ENCODE results near the gene CCDC27.
"Not testable (repeated sequence)": the region's sequence is repeated elsewhere in the genome, so short reads cannot be mapped to it uniquely, and the experiment has no call there.

The CCDC27 gene

DNA sequence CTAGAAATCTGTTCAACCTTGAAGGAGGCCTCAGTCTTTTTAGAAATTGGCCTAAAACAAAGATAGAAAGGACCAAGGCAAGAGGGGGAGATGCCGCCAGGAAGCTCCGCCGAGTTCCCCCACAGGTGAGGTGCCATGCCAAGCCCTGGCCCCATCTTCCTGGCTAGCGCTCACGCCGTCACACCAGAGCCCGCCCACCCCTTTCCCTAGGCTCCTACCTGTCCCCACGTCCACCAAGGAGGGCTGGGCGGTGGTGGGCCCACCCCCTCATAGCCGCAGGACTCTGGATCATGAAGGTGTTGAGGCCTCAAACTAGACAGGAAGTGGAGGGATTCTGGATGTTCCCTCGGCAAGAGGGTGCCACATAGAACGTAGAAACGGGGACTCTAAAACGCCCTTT lies 15.5 kb upstream of the CCDC27 start:
- DNase-seq (ENCODE audit: low read depth in 2 of 2), result no peak

DNA sequence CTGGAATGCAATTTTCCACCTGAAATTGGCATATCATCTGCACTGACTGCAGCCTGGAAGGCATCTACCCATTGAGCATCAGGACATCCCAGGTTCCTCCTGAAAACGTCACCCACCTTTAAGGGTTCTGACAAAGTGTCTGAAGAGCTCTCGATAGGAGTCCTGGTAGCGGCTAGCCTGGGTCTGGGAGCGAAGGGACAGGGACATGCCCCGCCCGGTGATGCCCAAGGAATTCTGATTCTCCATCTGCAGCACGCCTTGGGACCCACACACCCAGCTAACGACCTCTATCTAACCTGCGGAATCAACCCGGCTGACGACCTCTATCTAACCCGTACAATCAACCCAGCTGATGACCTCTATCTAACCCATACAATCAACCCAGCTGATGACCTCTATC lies 13.3 kb upstream of the CCDC27 start:
- DNase-seq (ENCODE audit: low read depth in 2 of 2), result no peak

DNA sequence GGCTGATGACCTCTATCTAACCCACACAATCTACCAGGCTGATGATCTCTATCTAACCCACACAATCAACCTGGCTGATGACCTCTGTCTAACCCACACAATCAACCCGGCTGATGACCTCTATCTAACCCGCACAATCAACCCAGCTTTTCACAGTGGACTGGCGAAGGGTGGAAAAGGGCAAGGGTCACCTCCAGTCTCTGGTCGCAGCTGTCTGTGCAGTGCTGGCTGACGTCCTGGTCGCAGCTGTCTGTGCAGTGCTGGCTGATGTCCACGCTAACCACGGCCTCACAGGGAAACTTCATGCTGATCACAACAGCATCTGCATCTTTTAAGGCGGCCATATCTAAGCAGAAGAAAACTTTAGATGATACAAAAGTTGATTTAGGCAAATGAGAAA lies 12.2 kb upstream of the CCDC27 start:
- no peak for DNase-seq (ENCODE audit: low read depth in 2 of 2)

DNA sequence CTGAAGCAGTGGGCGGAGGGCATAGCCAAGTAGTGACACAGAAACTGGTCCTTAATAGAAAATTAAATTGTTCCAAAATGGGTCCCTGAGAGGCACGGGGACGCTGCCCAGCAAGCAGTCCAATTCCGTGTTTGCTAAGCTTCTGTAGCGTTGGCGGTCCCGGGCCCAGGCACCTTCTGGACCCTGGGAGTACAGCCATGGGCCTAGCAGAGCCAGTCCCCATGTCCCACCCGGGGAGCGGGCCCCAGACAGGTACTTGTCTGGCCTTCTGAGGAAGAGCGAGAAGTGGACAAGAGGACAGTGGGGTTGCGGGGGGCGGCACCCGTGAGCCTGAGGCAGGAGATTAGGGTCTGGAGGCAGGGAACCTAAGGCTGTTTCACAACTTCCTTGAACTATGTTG lies 11.5 kb upstream of the CCDC27 start:
- no peak for DNase-seq (ENCODE audit: low read depth in 2 of 2)

DNA sequence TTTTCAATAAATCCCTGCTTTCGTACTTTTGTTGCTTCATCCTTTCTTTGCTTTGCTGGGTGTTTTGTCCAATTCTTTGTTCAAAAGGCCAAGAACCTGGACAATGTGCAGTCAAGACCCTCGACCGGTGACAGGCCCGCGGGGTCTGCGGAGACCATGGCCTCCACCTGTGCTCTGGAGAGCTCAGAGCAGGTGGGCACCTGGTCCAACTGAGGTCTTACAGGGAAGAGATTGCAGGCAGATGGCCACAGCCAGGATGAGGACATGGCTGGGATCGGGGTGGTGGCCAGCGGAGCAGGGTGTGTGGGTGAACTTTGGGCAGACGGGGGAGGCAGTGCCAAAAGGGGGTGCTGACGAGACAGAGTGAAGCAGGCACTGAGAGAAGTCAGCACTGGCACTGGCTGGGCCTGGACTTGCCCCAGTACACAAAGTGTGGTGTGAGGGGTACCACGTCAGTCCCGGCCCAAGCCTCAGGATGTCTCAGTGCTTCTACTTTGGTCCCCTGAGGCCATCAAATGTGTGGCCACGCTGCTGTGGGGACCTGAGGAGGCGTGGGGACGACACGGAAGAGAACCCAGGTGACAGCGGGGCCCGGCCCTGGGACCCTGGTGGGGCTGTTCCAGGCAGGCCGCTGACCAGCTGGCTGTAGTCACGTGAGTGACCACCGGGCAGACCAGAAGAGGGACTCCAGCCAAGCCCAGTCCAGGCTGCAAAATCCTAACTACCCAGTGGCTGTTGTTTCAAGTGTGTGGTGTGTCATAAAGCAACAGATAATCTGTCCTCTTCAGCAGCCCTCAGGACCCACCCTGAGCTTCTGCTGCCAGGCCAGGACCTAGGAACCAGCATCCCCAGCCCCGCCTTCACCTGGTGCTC lies 10.4 kb upstream of the CCDC27 start:
- DNase-seq (ENCODE audit: low read depth in 2 of 2), result no peak

DNA sequence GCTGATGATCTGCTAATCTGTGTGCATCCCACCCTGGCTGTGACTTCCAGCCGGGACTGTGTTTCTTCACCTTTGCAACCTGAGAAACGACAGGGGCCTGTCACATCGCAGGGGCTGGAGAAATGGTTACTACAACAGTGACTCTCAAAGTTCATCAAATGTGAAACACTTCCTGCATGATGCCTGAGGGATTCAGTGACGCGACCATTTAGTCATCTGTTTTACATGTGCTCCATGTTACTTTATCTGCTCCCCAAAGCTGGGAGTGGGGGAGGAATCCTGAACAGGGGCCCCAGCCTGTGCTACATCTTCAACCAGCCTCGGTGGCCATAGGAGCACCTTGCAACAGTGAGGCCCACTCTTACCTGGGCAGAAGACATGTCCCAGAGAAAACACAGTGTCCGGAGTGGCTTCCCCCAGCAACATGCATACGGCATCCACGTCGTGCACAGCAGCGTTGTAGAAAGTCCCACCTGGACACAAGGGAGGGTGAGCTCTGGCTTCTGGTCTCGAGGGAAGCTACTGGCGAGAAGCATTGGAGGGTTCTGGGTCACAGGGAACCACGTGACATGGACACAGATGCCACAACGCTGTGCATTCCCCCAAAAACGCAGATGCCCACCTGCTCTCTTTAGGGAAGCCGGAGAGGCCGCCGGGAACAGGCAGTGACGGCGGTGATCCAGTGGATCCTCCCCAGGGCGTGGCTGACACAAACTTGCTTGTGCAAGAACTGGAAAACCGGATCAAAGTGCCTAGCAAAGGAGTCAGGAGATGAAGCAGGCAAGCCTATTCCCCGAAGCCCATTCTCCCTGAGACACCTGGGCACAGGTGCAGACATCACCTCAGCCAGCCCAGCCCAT lies 9.6 kb upstream of the CCDC27 start:
- DNase-seq (ENCODE audit: low read depth in 2 of 2), result no peak

DNA sequence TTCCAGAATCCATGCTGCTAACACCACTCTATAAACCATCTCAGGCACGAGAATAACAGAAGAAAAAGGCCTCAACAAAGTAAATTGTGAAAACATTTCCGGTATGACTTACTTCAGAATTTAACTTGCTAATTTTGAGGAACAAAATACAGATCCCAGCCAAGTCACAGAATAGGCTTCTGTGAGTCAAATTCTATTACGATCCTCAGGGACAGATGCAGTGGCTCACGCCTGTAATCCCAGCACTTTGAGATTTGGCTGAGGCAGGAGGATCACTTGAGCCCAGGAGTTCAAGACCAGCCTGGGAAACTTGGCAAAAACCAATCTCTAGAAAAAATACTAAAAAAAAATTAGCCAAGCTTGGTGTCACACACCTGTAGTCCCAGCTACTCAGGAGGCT lies 8.8 kb upstream of the CCDC27 start:
- no peak for DNase-seq (ENCODE audit: low read depth in 2 of 2)

DNA sequence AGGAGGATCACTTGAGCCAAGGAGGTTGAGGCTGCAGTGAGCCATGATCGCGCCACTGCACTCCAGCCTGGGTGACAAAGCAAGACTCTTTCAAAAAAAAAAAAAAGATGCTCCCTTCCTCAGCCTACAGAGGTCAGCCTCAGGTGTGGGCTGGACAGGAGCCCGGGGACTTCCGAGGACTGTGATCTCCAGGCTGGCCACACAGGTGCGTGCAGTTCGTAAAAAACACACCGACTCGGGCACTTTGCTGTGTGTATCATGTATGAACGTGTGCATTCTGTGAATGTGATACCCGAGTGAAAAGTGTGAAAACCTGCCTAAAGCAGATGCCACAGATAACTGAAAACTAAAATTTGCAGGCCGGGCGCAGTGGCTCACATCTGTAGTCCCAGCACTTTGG lies 8.4 kb upstream of the CCDC27 start:
- DNase-seq (ENCODE audit: low read depth in 2 of 2), result no peak

DNA sequence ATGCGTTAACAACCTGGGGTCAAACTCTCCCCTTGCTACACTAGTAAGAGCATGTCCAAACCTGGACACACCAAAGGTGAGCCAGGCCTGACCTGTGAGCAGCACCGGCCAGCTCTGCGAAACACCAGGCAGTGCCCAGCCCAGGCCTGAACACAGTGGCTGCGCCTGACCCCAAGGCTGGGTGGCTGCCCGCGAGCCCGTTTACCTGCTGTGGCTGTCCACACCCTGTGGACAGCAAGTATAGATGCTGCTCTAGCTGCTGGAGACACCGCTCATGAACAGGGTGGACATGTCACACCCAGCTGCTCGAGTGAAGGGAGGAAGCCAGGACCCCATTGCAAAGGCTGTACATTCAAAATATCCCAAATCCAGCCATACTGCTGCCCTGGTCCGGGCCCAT lies 7.6 kb upstream of the CCDC27 start:
- DNase-seq (ENCODE audit: low read depth in 2 of 2), result no peak

DNA sequence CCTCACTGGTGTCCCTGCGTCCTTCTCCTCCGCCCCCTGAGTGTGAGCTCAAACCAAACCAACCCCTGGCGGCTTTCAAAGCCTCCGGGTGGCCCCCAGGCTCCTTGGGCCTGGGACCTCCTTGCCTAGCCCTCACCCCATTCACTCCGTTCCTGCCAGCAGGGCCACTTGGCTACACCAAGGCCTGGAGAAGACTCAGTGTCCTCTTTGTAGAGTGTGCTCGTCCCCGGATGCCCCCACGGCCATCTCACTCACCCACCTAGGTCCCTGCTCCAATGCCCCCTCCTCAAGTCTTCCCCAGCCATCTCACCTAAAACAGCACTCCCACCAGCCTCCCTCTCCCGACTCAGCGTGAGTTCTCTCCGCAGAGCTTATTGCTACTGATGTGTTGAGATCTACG lies 7.2 kb upstream of the CCDC27 start:
- DNase-seq (ENCODE audit: low read depth in 2 of 2), result no peak

DNA sequence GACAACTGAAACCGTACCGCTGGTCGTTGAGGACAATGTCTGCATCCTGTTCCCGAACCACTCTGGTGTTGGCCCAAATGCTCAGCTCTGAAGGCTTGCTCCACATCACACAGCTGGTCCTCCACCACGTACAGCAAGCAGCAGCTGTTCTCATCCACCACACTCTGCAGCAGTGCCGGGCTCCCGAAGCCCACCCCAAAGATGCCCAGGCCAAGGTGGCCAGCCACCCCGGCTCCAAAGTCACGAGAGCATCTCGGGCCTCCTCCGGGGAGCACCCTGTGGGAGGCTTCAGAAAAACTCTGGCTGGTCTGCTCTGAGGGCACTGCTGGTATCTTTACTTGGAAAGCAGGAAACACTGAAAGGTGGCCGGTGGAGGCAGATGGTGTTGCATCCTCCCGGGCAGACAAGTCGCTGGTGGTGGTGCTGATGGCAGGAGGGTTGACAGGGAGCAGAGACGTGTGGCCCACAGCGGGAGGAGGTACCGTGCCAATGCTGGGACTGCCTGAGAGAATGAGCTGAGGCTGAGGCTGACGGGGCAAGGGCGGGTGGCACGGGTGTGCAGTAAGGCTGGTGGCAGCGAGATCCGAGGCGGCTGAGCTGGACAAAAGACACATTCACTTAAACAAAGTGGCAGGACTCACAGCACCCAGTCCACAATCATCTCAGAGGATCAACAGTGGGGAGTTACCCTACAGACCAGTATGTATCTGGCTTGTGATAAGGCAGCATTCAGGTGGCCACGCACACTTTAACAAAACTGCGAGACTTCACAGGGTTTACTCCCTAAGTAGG lies 6.5 kb upstream of the CCDC27 start:
- no peak for DNase-seq (ENCODE audit: low read depth in 2 of 2)

DNA sequence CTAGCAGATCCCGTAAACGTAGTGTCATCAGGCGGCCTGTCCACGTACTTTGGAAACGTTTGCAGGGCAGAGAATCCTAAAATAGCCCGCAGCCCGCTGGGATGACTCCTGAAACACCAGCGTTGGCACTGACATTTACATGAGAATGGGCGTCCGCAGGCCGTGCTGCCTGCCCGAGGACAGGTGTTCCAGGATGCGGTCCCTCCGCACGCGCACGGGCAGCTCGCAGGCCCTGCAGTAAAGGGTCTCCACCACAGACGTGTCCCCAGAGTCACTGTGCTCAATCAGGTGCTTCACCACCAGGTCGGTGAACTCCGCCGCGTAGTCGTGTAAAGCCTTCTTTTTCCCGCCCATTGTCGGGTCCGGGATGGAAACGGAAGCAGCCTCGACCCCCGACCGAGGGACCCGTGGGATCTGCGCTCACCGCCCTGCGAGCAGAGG lies 5.8 kb upstream of the CCDC27 start:
- no peak for DNase-seq (ENCODE audit: low read depth in 2 of 2)

DNA sequence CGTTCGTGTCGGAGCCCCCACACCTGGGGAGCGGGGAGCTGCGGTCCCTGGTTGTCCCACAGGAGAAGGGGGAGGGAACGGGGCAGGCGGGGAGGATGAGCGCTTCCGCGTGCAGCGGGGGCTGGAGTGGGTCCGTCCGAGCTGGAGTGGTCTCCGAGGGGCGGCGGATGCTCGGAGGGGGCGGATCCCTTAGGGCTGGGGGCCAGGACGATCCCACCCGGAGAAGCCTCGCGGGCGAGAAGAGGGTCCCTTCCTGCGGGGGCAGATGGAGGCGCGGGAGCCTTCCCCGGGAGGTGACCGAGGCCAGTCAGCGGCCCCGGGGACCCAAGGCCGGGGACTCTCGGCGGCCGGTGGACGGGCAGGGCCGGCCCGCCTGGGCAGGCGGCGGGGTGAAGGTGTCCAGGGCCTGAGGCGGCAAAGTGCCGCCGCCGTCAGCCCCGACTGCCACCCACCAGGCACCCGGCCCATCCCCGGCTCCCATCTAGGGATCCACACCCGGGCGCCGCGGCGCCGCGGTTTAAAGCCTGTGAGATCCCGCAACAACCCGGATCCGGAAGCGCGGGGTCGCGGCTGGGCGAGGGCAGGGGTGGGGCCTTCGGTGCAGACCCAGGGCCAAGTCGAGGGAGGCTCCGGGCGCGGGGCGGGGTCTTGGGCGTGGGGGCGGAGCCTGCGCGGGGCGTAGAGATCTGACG lies 5.3 kb upstream of the CCDC27 start:
- peak; percentile 66 for DNase-seq (ENCODE audit: low read depth in 2 of 2)

DNA sequence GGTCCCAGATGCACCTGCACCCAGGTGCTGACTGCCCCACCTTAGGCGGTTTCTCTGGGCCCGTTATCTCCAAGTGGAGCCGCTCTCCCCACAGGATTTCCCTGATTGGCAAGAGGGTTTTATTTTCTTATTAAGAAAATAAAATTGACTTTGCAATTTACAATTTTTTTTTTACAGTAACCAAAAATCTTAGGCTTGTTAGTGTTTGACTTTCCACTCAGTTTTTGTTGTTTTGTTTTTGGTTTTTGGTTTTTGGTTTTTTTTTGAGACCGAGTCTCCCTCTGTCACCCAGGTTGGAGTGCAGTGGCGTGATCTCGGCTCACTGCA lies 4.8 kb upstream of the CCDC27 start:
- DNase-seq (ENCODE audit: low read depth in 2 of 2), result no peak

DNA sequence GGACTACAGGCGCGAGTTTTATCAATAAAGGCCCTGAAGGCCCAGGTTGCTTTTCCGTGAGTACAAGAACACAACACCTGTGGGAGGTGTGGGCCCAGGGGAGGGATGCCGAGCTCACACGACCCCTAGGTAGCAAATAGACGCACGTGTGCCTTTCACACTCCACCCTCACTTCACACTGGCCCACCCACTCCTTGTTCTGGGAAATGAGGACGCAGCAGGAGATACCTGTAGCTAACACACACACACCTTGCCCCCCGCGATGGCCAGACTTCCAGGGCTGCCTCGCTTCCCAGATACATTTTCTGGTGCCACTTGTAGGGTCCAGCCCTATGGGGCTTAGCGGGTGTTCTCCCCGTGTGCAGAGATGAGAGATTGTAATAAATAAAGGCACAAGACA lies 4.3 kb upstream of the CCDC27 start:
- no peak for DNase-seq (ENCODE audit: low read depth in 2 of 2)

DNA sequence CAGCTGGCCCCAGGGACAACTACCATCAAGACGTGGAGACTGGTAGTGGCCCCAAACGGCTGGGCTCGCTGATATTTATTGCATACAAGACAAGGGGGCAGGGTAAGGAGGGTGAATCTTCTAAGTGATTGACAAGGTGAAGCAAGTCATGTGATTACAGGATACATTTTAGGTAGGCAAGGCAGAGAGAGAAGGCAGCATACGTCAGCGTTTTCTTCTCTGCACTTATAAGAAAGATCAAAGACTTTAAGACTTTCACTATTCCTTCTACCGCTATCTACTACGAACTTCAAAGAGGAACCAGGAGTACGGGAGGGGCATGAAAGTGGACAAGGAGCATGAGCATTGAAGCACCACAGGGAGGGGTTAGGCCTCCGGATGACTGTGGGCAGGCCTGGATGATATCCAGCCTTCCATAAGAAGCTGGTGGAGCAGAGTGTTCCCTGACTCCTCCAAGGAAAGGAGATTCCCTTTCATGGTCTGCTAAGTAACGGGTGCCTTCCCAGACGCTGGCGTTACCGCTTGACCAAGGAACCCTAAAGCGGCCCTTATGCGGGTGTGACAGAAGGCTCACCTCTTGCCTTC lies 3.8 kb upstream of the CCDC27 start:
- not testable (repeated sequence) for DNase-seq (ENCODE audit: low read depth in 2 of 2)

DNA sequence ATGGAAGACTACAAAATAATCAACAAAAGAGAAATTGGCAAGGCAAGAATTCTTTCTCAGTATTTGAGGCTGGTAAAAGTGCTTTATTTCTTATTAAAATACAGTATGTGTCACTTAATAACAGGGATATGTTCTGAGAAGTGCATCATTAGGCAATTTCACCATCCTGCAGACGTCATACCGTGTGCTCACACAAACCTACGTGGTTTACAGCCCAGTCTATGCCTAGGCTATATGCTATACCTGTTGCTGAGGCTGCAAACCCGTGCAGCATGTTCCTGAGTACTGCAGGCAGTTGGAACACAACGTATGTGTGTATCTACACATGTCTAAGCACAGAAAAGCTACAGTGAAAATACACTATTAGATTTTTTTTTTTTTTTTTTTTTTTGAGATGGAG lies 2.7 kb upstream of the CCDC27 start:
- DNase-seq (ENCODE audit: low read depth in 2 of 2), result no peak

DNA sequence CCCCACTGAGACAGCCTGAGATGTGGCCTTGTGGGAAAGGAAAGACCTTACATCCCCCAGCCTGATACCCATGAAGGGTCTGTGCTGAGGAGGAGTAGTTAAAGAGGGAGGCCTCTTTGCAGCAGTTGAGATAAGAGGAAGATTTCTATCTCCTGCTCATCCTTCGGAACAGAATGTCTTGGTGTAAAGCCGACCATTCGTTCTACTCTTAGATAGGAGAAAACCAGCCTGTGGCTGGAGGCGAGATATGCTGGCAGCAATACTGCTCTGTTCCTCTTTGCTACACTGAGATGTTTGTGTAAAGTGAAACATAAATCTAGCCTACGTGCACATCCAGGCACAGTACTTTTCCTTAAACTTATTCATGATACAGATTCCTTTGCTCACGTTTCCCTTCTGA lies 1.5 kb upstream of the CCDC27 start:
- no peak for DNase-seq (ENCODE audit: low read depth in 2 of 2)

DNA sequence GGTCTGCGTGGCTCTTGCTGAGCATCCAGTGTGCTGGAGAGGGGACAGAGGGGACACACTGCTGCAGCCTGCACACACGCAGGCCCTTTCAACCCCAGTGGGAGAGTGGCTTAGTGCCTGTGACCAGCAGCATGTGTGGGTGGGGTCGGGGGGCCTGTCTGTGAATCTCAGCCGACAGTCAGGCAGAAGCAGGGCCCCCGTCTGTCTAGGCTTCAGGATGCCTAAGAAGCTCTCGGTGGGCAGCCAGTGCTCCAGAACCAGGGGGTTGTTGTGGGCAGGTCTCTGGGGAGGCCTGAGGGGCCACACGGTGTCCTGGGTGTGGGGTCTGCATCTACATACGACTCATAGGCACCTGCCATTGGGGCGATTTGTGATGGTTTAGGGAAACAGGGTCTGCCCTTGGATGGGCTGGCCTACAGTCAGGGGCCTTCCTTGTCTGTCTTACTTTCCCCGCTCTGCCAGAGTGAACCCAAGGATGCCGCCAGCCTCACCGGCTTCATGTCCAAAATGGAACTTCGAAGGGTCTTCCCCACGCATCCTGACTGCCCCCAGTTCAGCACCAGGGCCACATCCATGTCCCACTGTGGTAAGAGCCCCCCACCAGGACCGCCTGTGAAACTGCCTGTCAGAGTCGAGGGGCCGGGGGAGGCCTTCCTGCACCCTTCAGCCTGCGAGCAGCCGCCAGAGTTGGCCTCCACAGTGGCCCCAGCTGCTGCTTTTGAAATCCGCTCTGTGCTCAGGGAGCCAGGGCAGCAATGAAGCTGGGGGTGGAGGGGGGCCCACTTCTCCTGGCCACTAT lies 1.6 kb downstream of the CCDC27 start:
- no peak for DNase-seq (ENCODE audit: low read depth in 2 of 2)

DNA sequence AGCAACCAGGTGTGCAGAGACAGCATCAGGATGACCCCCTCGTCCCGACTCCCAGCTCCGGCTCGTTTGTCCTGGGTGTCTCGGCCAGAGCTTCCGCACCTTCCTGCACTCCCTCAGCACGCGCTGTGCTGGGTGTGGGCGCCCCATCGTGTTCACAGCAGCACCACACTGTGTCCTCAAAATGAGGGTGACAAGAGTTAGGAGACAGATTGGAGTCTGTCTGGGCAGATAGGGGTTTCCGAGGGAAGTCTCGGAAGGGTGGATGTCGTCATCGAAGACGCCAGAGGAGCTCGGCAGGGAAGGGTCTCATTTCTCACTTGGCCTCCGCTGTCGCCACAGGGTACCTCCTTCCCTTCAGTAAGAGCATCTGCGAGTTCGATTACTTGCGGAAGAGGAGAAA lies 4.1 kb downstream of the CCDC27 start:
- no peak for DNase-seq (ENCODE audit: low read depth in 2 of 2)

DNA sequence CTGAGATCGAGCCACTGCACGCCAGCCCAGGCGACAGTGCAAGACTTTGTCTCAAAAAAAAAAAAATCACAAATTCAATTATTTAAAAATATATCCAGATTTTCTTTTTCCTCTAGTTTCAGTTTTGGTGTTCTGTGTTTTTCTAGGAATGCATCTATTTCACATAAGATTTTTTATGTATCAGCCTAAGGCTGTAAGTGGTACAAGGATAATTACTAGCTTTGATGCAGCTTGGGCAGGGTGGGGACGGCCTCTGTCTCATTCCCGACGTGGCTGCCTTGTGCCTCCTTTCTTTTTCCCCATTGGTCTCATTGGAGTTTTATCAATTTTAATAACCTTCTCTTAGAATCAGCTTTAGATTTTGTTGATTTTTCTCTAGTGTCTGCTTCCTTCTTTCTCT lies 6.9 kb downstream of the CCDC27 start:
- DNase-seq (ENCODE audit: low read depth in 2 of 2), result no peak
